ENCODE data around the gene WIPI1. TPM values are rescaled to one million over a fixed set of nuclear protein-coding genes. Genes with fewer than 3 reads are reported as not detected.
A peak's percentile ranks its signal among the peaks of the same experiment; 100 is the strongest.

Gene WIPI1
- total RNA-seq, 1 donor from 2014 or later: 89.9 TPM

- peaks cover 93% of the 10 kb centered on the region for H3K4me1 ChIP-seq
- no peak overlapping the region for H3K4me3 ChIP-seq
- peaks cover 65% of the 10 kb centered on the region for H3K36me3 ChIP-seq
- H3K9me3 ChIP-seq (replicated peaks): no peaks in the 10 kb centered on the region
- intact Hi-C loops (cut with micrococcal nuclease): no loop called here
- DNase-seq: no peak
- TF ChIP-seq CTCF (IDR thresholded peaks at IDR 0.05; ENCODE audit: borderline replicate concordance): no peak
- H3K27ac ChIP-seq (replicated peaks): peak overlapping the region; percentile 82
- no peaks in the 10 kb centered on the region for H3K27me3 ChIP-seq (ENCODE audit: low read depth)
These were observed 16.1 kb downstream of the WIPI1 start for GRCh38 chr17:68441070-68441770.

- H3K36me3 ChIP-seq: peaks cover 64% of the 10 kb centered on the region
- no peak for TF ChIP-seq CTCF (IDR thresholded peaks at IDR 0.05; ENCODE audit: borderline replicate concordance)
- no peaks in the 10 kb centered on the region for H3K9me3 ChIP-seq (replicated peaks)
- H3K27me3 ChIP-seq (ENCODE audit: low read depth): no peaks in the 10 kb centered on the region
- H3K4me3 ChIP-seq: no peak overlapping the region
- H3K4me1 ChIP-seq: peaks cover 93% of the 10 kb centered on the region
- intact Hi-C loops (cut with micrococcal nuclease): no loop called here
- H3K27ac ChIP-seq (replicated peaks): peak overlapping the region; percentile 82
- no peak for DNase-seq
These were observed 16.8 kb downstream of the WIPI1 start for GRCh38 chr17:68440526-68440925.

GRCh38 chr17:68439656-68440290 lies 17.5 kb downstream of the WIPI1 start:
- Histone ChIP-seq H3K27ac (replicated peaks) (peak overlapping the region; percentile 82), H3K4me1 (peaks cover 92% of the 10 kb centered on the region), H3K27me3 (ENCODE audit: low read depth) (no peaks in the 10 kb centered on the region), H3K4me3 (no peak overlapping the region), H3K9me3 (replicated peaks) (no peaks in the 10 kb centered on the region), H3K36me3 (peaks cover 66% of the 10 kb centered on the region)
- DNase-seq: no peak
- intact Hi-C loops (cut with micrococcal nuclease): loop anchor here (10.0 kb wide), 1 partner anchor 175 kb away; no protein-coding TSS in a partner anchor
- TF ChIP-seq CTCF (IDR thresholded peaks at IDR 0.05; ENCODE audit: borderline replicate concordance): no peak

GRCh38 chr17:68437979-68438822 lies 19.1 kb downstream of the WIPI1 start:
- no peak overlapping the region for H3K4me3 ChIP-seq
- H3K27ac ChIP-seq (replicated peaks): peak overlapping the region; percentile 82
- DNase-seq: peak; percentile 51
- intact Hi-C loops (cut with micrococcal nuclease): loop anchor here (10.0 kb wide), 1 partner anchor 173 kb away; no protein-coding TSS in a partner anchor
- no peak for TF ChIP-seq CTCF (IDR thresholded peaks at IDR 0.05; ENCODE audit: borderline replicate concordance)
- no peaks in the 10 kb centered on the region for H3K27me3 ChIP-seq (ENCODE audit: low read depth)
- H3K9me3 ChIP-seq (replicated peaks): no peaks in the 10 kb centered on the region
- H3K36me3 ChIP-seq: peaks cover 67% of the 10 kb centered on the region
- H3K4me1 ChIP-seq: peaks cover 85% of the 10 kb centered on the region
